Neuronal stem cell (in vitro differentiated cells): ENCODE measurements around the gene SPOCK1.

Source experiments
- DNase-seq: peaks from one replicate; pipeline ENCODE4 v3.0.0-alpha.2; 2013; ENCODE audit warnings: low spot score
- H2AFZ ChIP-seq: one replicate; pipeline ENCODE4 v1.6.1; 2013; ENCODE audit warnings: mild to moderate bottlenecking, low read length, inconsistent platforms
- H2AK5ac ChIP-seq: 2 replicates; pipeline ENCODE4 v1.6.1; 2013; ENCODE audit warnings: low read depth, mild to moderate bottlenecking, inconsistent platforms, low read length, moderate library complexity, mixed read lengths
- H2BK120ac ChIP-seq: 2 replicates; pipeline ENCODE4 v1.6.1; 2013; ENCODE audit warnings: low read depth, mild to moderate bottlenecking, inconsistent platforms, low read length, moderate library complexity, mixed read lengths
- H2BK12ac ChIP-seq: one replicate; pipeline ENCODE4 v1.6.1; 2013; ENCODE audit warnings: low read length, inconsistent platforms
- H2BK15ac ChIP-seq: 2 replicates; pipeline ENCODE4 v1.6.1; 2013; ENCODE audit warnings: mild to moderate bottlenecking, low read length, inconsistent platforms, mixed read lengths
- H2BK5ac ChIP-seq: one replicate; pipeline ENCODE4 v1.6.1; 2013; ENCODE audit warnings: inconsistent platforms, mild to moderate bottlenecking, low read length, moderate library complexity
- H3K14ac ChIP-seq: one replicate; pipeline ENCODE4 v1.6.1; 2013; ENCODE audit warnings: low read length, inconsistent platforms
- H3K18ac ChIP-seq: 2 replicates; pipeline ENCODE4 v1.6.1; 2013; ENCODE audit warnings: low read length, inconsistent platforms
- H3K23ac ChIP-seq: 2 replicates; pipeline ENCODE4 v1.6.1; 2013; ENCODE audit warnings: low read depth, mild to moderate bottlenecking, mixed read lengths, low read length, inconsistent platforms; ENCODE audit not compliant: poor library complexity
- H3K27ac ChIP-seq: replicated peaks from 3 replicates; pipeline ENCODE4 v1.5.1; 2013; ENCODE audit warnings: low read length, inconsistent platforms
- H3K27me3 ChIP-seq, 3 experiments: 2 replicates each; pipeline ENCODE4 v1.6.1; 2013; ENCODE audit warnings: low read length in 3 of 3, mild to moderate bottlenecking in 2 of 3, inconsistent platforms in 1 of 3, low read depth in 1 of 3, mixed read lengths in 1 of 3, moderate library complexity in 1 of 3; ENCODE audit not compliant: control insufficient read depth in 3 of 3, insufficient read depth in 3 of 3
- H3K36me3 ChIP-seq, 2 donors: replicated peaks in 1 of 2; 2 replicates each; pipeline ENCODE4 v1.6.1; 2013; ENCODE audit warnings: low read length in 2 of 2; ENCODE audit not compliant: control insufficient read depth in 2 of 2, insufficient read depth in 2 of 2
- H3K4ac ChIP-seq: 2 replicates; pipeline ENCODE4 v1.6.1; 2013; ENCODE audit warnings: inconsistent platforms, mild to moderate bottlenecking, low read length, moderate library complexity
- H3K4me1 ChIP-seq, 2 donors: 1 replicate in 1 of 2; 2 replicates in 1 of 2; pipeline ENCODE4 v1.6.1; 2013; ENCODE audit warnings: low read length in 2 of 2, low read depth in 1 of 2; ENCODE audit not compliant: control insufficient read depth in 2 of 2, insufficient read depth in 1 of 2
- H3K4me2 ChIP-seq: one replicate; pipeline ENCODE4 v1.6.1; 2013; ENCODE audit warnings: mild to moderate bottlenecking, low read length, inconsistent platforms; ENCODE audit not compliant: insufficient read depth, poor library complexity, severe bottlenecking
- H3K4me3 ChIP-seq, 2 donors: 2 replicates each; pipeline ENCODE4 v1.5.1; 2013; ENCODE audit warnings: low read length in 2 of 2, mild to moderate bottlenecking in 2 of 2, inconsistent platforms in 1 of 2, moderate library complexity in 1 of 2
- H3K79me1 ChIP-seq: one replicate; pipeline ENCODE4 v1.6.1; 2013; ENCODE audit warnings: low read depth, mild to moderate bottlenecking, inconsistent platforms, low read length, moderate library complexity
- H3K9ac ChIP-seq: one replicate; pipeline ENCODE4 v1.6.1; 2013; ENCODE audit warnings: mild to moderate bottlenecking, low read depth, low read length, inconsistent platforms; ENCODE audit not compliant: poor library complexity
- H3K9me3 ChIP-seq, 2 donors: replicated peaks in 1 of 2; 2 replicates each; pipeline versions ENCODE3 to v1.6.1; 2013; ENCODE audit warnings: low read length in 2 of 2, mild to moderate bottlenecking in 2 of 2, inconsistent platforms in 1 of 2, low read depth in 1 of 2, mixed read lengths in 1 of 2, moderate library complexity in 1 of 2; ENCODE audit not compliant: control insufficient read depth in 2 of 2, insufficient read depth in 1 of 2
- H4K8ac ChIP-seq: one replicate; pipeline ENCODE4 v1.6.1; 2013; ENCODE audit warnings: low read depth, mild to moderate bottlenecking, inconsistent platforms, low read length, moderate library complexity
- H4K91ac ChIP-seq: one replicate; pipeline ENCODE4 v1.6.1; 2013; ENCODE audit warnings: low read length, low read depth, mild to moderate bottlenecking, inconsistent platforms; ENCODE audit not compliant: poor library complexity
- WGBS, 2 donors: extraction: QIAGEN DNeasy Blood & Tissue Kit; methylation state at CpG; one replicate each; pipeline ENCODE4 v1.1.7; 2013; ENCODE audit warnings: missing lambda C conversion rate in 2 of 2, mixed read lengths in 1 of 2; ENCODE audit not compliant: insufficient read length in 2 of 2, insufficient replicate concordance in 1 of 2; ENCODE audit errors: extremely low coverage in 2 of 2; 5-methylcytosine and 5-hydroxymethylcytosine counted together

SPOCK1 gene

GRCh38 chr5:137036640-137037039 lies 462.5 kb downstream of the SPOCK1 start:
- no peak overlapping the region for H3K27ac ChIP-seq
- H4K8ac ChIP-seq, result no peak overlapping the region
- WGBS, 2 donors, result no CpG with 5 or more reads among the region's 7 CpGs
- H2BK15ac ChIP-seq, result no peak overlapping the region
- H3K4me1 ChIP-seq, result peaks cover 6 to 9% of the 10 kb centered on the region in 2 donors
- no peaks in the 10 kb centered on the region for H3K36me3 ChIP-seq
- H3K18ac ChIP-seq, result peak overlapping the region; percentile 11
- H3K4ac ChIP-seq, result no peak overlapping the region
- no peak overlapping the region for H2BK120ac ChIP-seq
- no peak overlapping the region for H3K23ac ChIP-seq
- H2AK5ac ChIP-seq, result no peak overlapping the region
- H3K79me1 ChIP-seq, result no peaks in the 10 kb centered on the region
- no peaks in the 10 kb centered on the region for H3K9me3 ChIP-seq
- H2BK12ac ChIP-seq, result no peak overlapping the region
- H3K27me3 ChIP-seq, result no peaks in the 10 kb centered on the region
- H3K14ac ChIP-seq, result no peak overlapping the region
- peak; percentile 12 for DNase-seq
- no peak overlapping the region for H3K4me3 ChIP-seq
- no peak overlapping the region for H3K4me2 ChIP-seq
- no peak overlapping the region for H4K91ac ChIP-seq
- H2AFZ ChIP-seq, result peak overlapping the region; percentile 57
- no peak overlapping the region for H3K9ac ChIP-seq
- H2BK5ac ChIP-seq, result no peak overlapping the region

- Histone ChIP-seq H2BK15ac (no peak overlapping the region), H2BK12ac (no peak overlapping the region), H2AFZ (no peak overlapping the region), H3K4me2 (no peak overlapping the region), H4K8ac (no peak overlapping the region), H4K91ac (no peak overlapping the region), H3K4ac (no peak overlapping the region), H3K23ac (no peak overlapping the region), H3K4me1 (peaks cover 6 to 9% of the 10 kb centered on the region in 2 donors), H2BK120ac (no peak overlapping the region), H3K9me3 (no peaks in the 10 kb centered on the region), H3K79me1 (no peaks in the 10 kb centered on the region), H3K27ac (no peak overlapping the region), H3K14ac (no peak overlapping the region), H2AK5ac (peak overlapping the region; percentile 34), H3K9ac (no peak overlapping the region), H3K36me3 (no peaks in the 10 kb centered on the region), H3K18ac (no peak overlapping the region), H3K4me3 (no peak overlapping the region), H2BK5ac (no peak overlapping the region), H3K27me3 (no peaks in the 10 kb centered on the region)
- no CpG with 5 or more reads among the region's 1 CpG for WGBS, 2 donors
- no peak for DNase-seq
Observed at GRCh38 chr5:137035480-137035878, 463.6 kb downstream of the SPOCK1 start.

- no peak overlapping the region for H4K8ac ChIP-seq
- H2AFZ ChIP-seq, result no peak overlapping the region
- H2BK5ac ChIP-seq, result no peak overlapping the region
- DNase-seq, result no peak
- H3K23ac ChIP-seq, result no peak overlapping the region
- H2AK5ac ChIP-seq, result peak overlapping the region; percentile 34
- no peak overlapping the region for H2BK12ac ChIP-seq
- WGBS, 2 donors, result no CpG with 5 or more reads among the region's 10 CpGs
- peaks cover 6 to 9% of the 10 kb centered on the region in 2 donors for H3K4me1 ChIP-seq
- no peak overlapping the region for H2BK120ac ChIP-seq
- H3K27me3 ChIP-seq, result no peaks in the 10 kb centered on the region
- no peak overlapping the region for H2BK15ac ChIP-seq
- no peak overlapping the region for H3K14ac ChIP-seq
- no peaks in the 10 kb centered on the region for H3K79me1 ChIP-seq
- H3K4me2 ChIP-seq, result no peak overlapping the region
- no peak overlapping the region for H3K4ac ChIP-seq
- no peaks in the 10 kb centered on the region for H3K9me3 ChIP-seq
- peak overlapping the region; percentile 13 for H3K18ac ChIP-seq
- no peak overlapping the region for H3K27ac ChIP-seq
- H4K91ac ChIP-seq, result peak overlapping the region; percentile 22
- H3K4me3 ChIP-seq, result no peak overlapping the region
- no peak overlapping the region for H3K9ac ChIP-seq
- no peaks in the 10 kb centered on the region for H3K36me3 ChIP-seq
Observed at GRCh38 chr5:137034764-137035479, 464.2 kb downstream of the SPOCK1 start.

GRCh38 chr5:137034213-137034612 lies 464.9 kb downstream of the SPOCK1 start:
- Histone ChIP-seq H3K36me3 (no peaks in the 10 kb centered on the region), H4K8ac (no peak overlapping the region), H2BK5ac (no peak overlapping the region), H3K18ac (no peak overlapping the region), H4K91ac (no peak overlapping the region), H2BK15ac (no peak overlapping the region), H3K27ac (no peak overlapping the region), H3K23ac (no peak overlapping the region), H3K4me3 (no peak overlapping the region), H2AK5ac (no peak overlapping the region), H3K14ac (no peak overlapping the region), H2AFZ (no peak overlapping the region), H3K4ac (no peak overlapping the region), H3K79me1 (no peaks in the 10 kb centered on the region), H3K4me2 (no peak overlapping the region), H3K27me3 (no peaks in the 10 kb centered on the region), H2BK12ac (no peak overlapping the region), H3K9me3 (no peaks in the 10 kb centered on the region), H2BK120ac (no peak overlapping the region), H3K9ac (no peak overlapping the region), H3K4me1 (peaks cover 6 to 9% of the 10 kb centered on the region in 2 donors)
- DNase-seq, result no peak
- WGBS, 2 donors, result no CpG with 5 or more reads among the region's 4 CpGs
